ENCODE measurements around the gene PLXNA2.

The PLXNA2 gene

DNA sequence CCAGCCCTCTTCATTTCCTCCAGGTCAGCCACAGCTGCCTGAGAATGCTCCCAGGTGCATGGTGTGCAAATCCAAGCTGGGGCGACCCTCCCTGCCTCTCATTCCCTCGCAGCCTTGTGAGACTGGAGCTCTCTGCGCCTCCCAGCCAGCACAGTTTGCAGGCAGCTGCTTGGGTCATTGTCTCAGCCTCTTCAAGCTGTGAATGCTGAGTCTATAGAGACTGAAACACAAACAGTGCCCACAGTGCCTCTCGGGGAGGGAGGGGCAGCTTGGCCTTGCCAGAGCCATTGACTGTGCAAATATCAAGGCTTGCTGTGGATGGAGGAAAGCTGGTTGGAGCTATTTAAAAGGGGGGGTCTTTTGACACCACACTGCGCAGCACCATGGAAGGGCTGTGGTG is 10.6 kb downstream of the PLXNA2 start:
- H3K4me3 ChIP-seq (ENCODE audit: extremely low read depth, insufficient read depth, low read length, poor library complexity, severe bottlenecking), result no peak overlapping the region
- H3K4me1 ChIP-seq (ENCODE audit: control insufficient read depth, insufficient read depth, low read length, poor library complexity, severe bottlenecking), result peaks cover 72% of the 10 kb centered on the region
- peaks cover 45% of the 10 kb centered on the region for H3K36me3 ChIP-seq (ENCODE audit: control insufficient read depth, insufficient read depth, low read length)
- peak overlapping the region; percentile 31 for H3K27ac ChIP-seq (ENCODE audit: low read depth, low read length, severe bottlenecking)
- WGBS, 2 experiments (ENCODE audit: insufficient coverage in 2 of 2), result 48% methylated on average over 4 of the region's 5 CpGs
- no peaks in the 10 kb centered on the region for H3K9me3 ChIP-seq (ENCODE audit: control insufficient read depth, low read length)

DNA sequence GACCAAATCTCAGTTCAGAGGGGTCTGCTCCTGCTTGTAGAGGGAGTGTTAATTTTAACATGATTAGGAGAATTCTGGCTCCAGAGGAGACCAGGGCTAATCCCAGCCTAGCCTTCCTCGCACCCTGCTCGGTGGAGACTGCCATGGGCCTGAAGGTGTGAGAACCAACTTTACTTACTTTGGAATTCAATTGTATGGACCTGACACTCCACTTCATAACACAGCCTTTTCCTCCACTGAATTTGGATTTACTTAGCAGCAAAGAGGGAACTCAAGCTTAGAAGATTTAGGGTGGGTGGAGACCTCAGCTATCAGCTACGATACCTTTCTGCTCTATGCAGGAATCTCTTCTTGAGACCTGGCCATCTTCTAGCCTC is 11.5 kb downstream of the PLXNA2 start:
- peaks cover 47% of the 10 kb centered on the region for H3K36me3 ChIP-seq (ENCODE audit: control insufficient read depth, insufficient read depth, low read length)
- peak overlapping the region; percentile 55 for H3K27ac ChIP-seq (ENCODE audit: low read depth, low read length, severe bottlenecking)
- H3K9me3 ChIP-seq (ENCODE audit: control insufficient read depth, low read length), result no peaks in the 10 kb centered on the region
- peaks cover 68% of the 10 kb centered on the region for H3K4me1 ChIP-seq (ENCODE audit: control insufficient read depth, insufficient read depth, low read length, poor library complexity, severe bottlenecking)
- no CpG with 5 or more reads among the region's 3 CpGs for WGBS, 2 experiments (ENCODE audit: insufficient coverage in 2 of 2)
- no peak overlapping the region for H3K4me3 ChIP-seq (ENCODE audit: extremely low read depth, insufficient read depth, low read length, poor library complexity, severe bottlenecking)

DNA sequence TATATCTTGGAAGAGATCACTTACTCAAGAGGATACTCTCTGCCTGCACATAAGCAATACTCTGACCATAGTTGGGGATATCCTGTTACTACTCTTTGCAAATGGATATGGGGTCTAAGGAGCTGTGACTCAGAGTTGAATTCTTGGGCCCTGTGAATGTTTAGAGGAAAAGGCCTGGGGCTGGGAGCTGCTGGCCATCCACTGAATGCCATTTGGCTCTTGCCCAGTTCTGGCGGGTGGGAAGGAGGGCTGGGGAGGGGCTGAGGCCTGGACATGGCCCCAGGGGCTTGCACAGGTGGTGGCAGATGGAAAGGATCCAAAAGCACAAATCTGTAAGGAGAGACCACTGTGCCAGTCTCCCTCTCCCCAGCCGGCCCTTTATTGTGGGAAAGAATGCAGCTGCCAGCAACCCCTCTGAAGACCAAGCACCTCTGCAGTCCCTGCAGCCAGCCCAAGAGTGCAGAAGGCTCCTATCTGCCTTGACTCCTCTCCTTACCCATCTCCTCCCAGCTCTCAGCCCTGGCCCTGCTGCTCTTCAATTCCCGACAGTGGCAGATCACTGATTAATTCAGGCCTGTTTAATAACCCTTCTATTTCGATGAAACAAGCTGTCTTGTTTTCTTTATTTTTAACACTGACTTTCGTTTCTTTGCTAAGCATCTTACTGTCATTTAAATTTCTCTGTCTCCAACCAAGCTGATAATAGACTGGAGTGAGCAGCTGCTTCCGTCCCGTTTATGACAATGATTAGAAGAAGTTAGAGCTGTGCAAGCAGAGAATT is 12.1 kb downstream of the PLXNA2 start:
- no peak overlapping the region for H3K4me3 ChIP-seq (ENCODE audit: extremely low read depth, insufficient read depth, low read length, poor library complexity, severe bottlenecking)
- peaks cover 46% of the 10 kb centered on the region for H3K36me3 ChIP-seq (ENCODE audit: control insufficient read depth, insufficient read depth, low read length)
- peak overlapping the region; percentile 55 for H3K27ac ChIP-seq (ENCODE audit: low read depth, low read length, severe bottlenecking)
- 57 to 58% methylated on average over 3 to 6 of the region's 7 CpGs for WGBS, 2 experiments (ENCODE audit: insufficient coverage in 2 of 2)
- H3K9me3 ChIP-seq (ENCODE audit: control insufficient read depth, low read length), result no peaks in the 10 kb centered on the region
- H3K4me1 ChIP-seq (ENCODE audit: control insufficient read depth, insufficient read depth, low read length, poor library complexity, severe bottlenecking), result peaks cover 67% of the 10 kb centered on the region

GRCh38 chr1:208230668-208231529 is 13.3 kb downstream of the PLXNA2 start:
- Histone ChIP-seq H3K4me3 (ENCODE audit: extremely low read depth, insufficient read depth, low read length, poor library complexity, severe bottlenecking) (no peak overlapping the region), H3K27ac (ENCODE audit: low read depth, low read length, severe bottlenecking) (no peak overlapping the region), H3K36me3 (ENCODE audit: control insufficient read depth, insufficient read depth, low read length) (peaks cover 46% of the 10 kb centered on the region), H3K4me1 (ENCODE audit: control insufficient read depth, insufficient read depth, low read length, poor library complexity, severe bottlenecking) (peaks cover 67% of the 10 kb centered on the region), H3K9me3 (ENCODE audit: control insufficient read depth, low read length) (no peaks in the 10 kb centered on the region)
- 81 to 91% methylated on average over 12 to 14 of the region's 15 CpGs for WGBS, 2 experiments (ENCODE audit: insufficient coverage in 2 of 2)

DNA sequence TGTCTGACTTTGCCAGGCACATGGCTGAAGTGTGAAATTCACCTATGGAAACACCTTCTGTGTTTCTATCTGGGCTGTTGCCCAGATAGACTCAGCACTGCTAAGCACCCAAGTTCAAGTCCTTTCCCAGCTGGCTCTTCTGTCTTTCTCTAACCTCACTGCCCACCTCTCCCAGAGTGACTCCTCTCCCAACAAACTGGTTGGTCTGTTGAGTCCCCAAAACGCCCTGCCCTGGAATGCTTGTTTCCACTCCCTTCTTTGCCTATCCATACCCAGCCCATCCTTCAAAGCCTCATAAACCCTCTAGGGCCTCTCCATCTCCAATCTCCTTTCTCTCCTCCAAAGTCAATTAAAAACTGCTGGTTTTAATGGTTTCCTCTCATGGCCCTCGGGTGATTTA is 15.6 kb downstream of the PLXNA2 start:
- Histone ChIP-seq H3K9me3 (ENCODE audit: control insufficient read depth, low read length) (no peaks in the 10 kb centered on the region), H3K27ac (ENCODE audit: low read depth, low read length, severe bottlenecking) (no peak overlapping the region), H3K4me1 (ENCODE audit: control insufficient read depth, insufficient read depth, low read length, poor library complexity, severe bottlenecking) (peaks cover 64% of the 10 kb centered on the region), H3K36me3 (ENCODE audit: control insufficient read depth, insufficient read depth, low read length) (peaks cover 43% of the 10 kb centered on the region), H3K4me3 (ENCODE audit: extremely low read depth, insufficient read depth, low read length, poor library complexity, severe bottlenecking) (no peak overlapping the region)
- WGBS, 2 experiments (ENCODE audit: insufficient coverage in 2 of 2), result 83 to 100% methylated on average over 1 of the region's 2 CpGs

DNA sequence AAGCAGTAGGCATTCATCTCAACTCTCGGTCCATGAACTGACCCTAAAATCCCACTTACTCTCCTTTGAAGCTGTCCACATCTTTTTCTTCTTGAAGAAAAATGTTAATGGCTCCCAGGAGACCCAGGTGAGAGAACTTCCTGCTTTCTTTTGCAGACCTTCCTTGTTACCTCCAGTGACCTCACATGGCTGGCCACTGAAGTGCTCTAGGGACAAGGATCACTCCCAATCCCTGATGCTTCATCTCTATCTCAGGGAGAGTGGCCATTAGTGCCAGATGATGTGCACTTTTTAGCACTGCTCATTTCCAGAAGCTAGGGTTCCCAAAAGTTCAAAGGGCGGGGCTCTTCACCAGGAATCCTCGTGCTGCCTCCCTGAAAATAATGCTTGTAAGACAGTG is 16.2 kb downstream of the PLXNA2 start:
- Histone ChIP-seq H3K4me1 (ENCODE audit: control insufficient read depth, insufficient read depth, low read length, poor library complexity, severe bottlenecking) (peaks cover 64% of the 10 kb centered on the region), H3K27ac (ENCODE audit: low read depth, low read length, severe bottlenecking) (no peak overlapping the region), H3K4me3 (ENCODE audit: extremely low read depth, insufficient read depth, low read length, poor library complexity, severe bottlenecking) (no peak overlapping the region), H3K36me3 (ENCODE audit: control insufficient read depth, insufficient read depth, low read length) (peaks cover 43% of the 10 kb centered on the region), H3K9me3 (ENCODE audit: control insufficient read depth, low read length) (no peaks in the 10 kb centered on the region)
- WGBS, 2 experiments (ENCODE audit: insufficient coverage in 2 of 2), result 96 to 98% methylated on average over 3 of the region's 3 CpGs

- peaks cover 63% of the 10 kb centered on the region for H3K4me1 ChIP-seq (ENCODE audit: control insufficient read depth, insufficient read depth, low read length, poor library complexity, severe bottlenecking)
- WGBS, 2 experiments (ENCODE audit: insufficient coverage in 2 of 2), result 96 to 100% methylated on average over 1 to 3 of the region's 4 CpGs
- no peak overlapping the region for H3K4me3 ChIP-seq (ENCODE audit: extremely low read depth, insufficient read depth, low read length, poor library complexity, severe bottlenecking)
- no peak overlapping the region for H3K27ac ChIP-seq (ENCODE audit: low read depth, low read length, severe bottlenecking)
- peaks cover 43% of the 10 kb centered on the region for H3K36me3 ChIP-seq (ENCODE audit: control insufficient read depth, insufficient read depth, low read length)
- H3K9me3 ChIP-seq (ENCODE audit: control insufficient read depth, low read length), result no peaks in the 10 kb centered on the region
Measured at GRCh38 chr1:208227366-208227765, 16.8 kb downstream of the PLXNA2 start.

- WGBS, 2 experiments (ENCODE audit: insufficient coverage in 2 of 2), result 75 to 82% methylated on average over 8 to 11 of the region's 13 CpGs
- Histone ChIP-seq H3K27ac (ENCODE audit: low read depth, low read length, severe bottlenecking) (peak overlapping the region; percentile 82), H3K4me1 (ENCODE audit: control insufficient read depth, insufficient read depth, low read length, poor library complexity, severe bottlenecking) (peaks cover 63% of the 10 kb centered on the region), H3K36me3 (ENCODE audit: control insufficient read depth, insufficient read depth, low read length) (peaks cover 42% of the 10 kb centered on the region), H3K9me3 (ENCODE audit: control insufficient read depth, low read length) (no peaks in the 10 kb centered on the region), H3K4me3 (ENCODE audit: extremely low read depth, insufficient read depth, low read length, poor library complexity, severe bottlenecking) (no peak overlapping the region)
Measured at GRCh38 chr1:208225954-208226937, 17.9 kb downstream of the PLXNA2 start.

DNA sequence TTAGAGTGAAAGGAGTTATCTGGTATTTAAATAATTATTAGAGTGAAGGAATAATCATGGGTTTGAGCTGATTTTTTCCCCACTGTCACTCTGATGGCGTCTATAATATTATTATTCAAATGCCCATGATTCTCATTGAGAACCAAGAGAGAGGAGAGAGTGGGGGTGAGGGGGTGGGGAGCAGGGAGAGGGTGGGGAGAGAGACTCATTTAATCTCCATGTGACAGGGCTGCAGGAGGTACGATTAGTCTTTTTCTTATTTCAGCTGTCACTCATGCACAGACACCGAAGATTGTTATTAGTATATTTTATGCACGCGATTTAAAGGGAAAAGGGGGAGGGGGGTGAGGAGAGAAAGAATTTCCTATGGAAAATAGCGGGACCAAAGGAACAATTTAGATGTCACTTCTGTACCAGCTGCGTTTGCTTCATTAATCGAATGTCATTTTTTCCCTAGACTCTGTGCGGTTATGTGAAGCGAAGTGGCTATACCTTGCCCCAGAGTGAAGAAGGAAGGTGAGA is 19.9 kb downstream of the PLXNA2 start:
- H3K4me1 ChIP-seq (ENCODE audit: control insufficient read depth, insufficient read depth, low read length, poor library complexity, severe bottlenecking), result peaks cover 79% of the 10 kb centered on the region
- peaks cover 23% of the 10 kb centered on the region for H3K36me3 ChIP-seq (ENCODE audit: control insufficient read depth, insufficient read depth, low read length)
- no peaks in the 10 kb centered on the region for H3K9me3 ChIP-seq (ENCODE audit: control insufficient read depth, low read length)
- H3K27ac ChIP-seq (ENCODE audit: low read depth, low read length, severe bottlenecking), result no peak overlapping the region
- WGBS, 2 experiments (ENCODE audit: insufficient coverage in 2 of 2), result 93 to 96% methylated on average over 7 to 8 of the region's 10 CpGs
- H3K4me3 ChIP-seq (ENCODE audit: extremely low read depth, insufficient read depth, low read length, poor library complexity, severe bottlenecking), result no peak overlapping the region

- H3K27ac ChIP-seq (ENCODE audit: low read depth, low read length, severe bottlenecking), result no peak overlapping the region
- peaks cover 20% of the 10 kb centered on the region for H3K36me3 ChIP-seq (ENCODE audit: control insufficient read depth, insufficient read depth, low read length)
- no peak overlapping the region for H3K4me3 ChIP-seq (ENCODE audit: extremely low read depth, insufficient read depth, low read length, poor library complexity, severe bottlenecking)
- H3K4me1 ChIP-seq (ENCODE audit: control insufficient read depth, insufficient read depth, low read length, poor library complexity, severe bottlenecking), result peaks cover 90% of the 10 kb centered on the region
- 80 to 84% methylated on average over 6 to 7 of the region's 8 CpGs for WGBS, 2 experiments (ENCODE audit: insufficient coverage in 2 of 2)
- no peaks in the 10 kb centered on the region for H3K9me3 ChIP-seq (ENCODE audit: control insufficient read depth, low read length)
Measured at GRCh38 chr1:208223136-208223535, 21.0 kb downstream of the PLXNA2 start.
